K562 (cell line): ENCODE data around the gene CDCA4.

Experiments used
- CHD1 ChIP-seq: fragments of 200-600 bp; sonication (generic); IDR thresholded peaks from one replicate; pipeline ENCODE4 v1.6.1; 2012; ENCODE audit warnings: mild to moderate bottlenecking, moderate library complexity, low read length, inconsistent platforms
- CTCF ChIP-seq, 3 experiments: IDR thresholded peaks in 2 of 3; conservative IDR thresholded peaks in 1 of 3; 2 replicates each; pipeline ENCODE4 v1.5.1; 2011 to 2012; ENCODE audit warnings: low read length in 3 of 3, mild to moderate bottlenecking in 3 of 3, control low read depth in 2 of 3, improper control_type of control experiment in 1 of 3, inconsistent platforms in 1 of 3, low read depth in 1 of 3, mixed read lengths in 1 of 3, moderate library complexity in 1 of 3; ENCODE audit not compliant: insufficient read depth in 2 of 3
- EP300 ChIP-seq: IDR thresholded peaks from 2 replicates; pipeline ENCODE4 v1.6.1; 2012; ENCODE audit warnings: low read length, improper control_type of control experiment
- HCFC1 ChIP-seq: IDR thresholded peaks from 2 replicates; pipeline ENCODE4 v1.6.1; 2012; ENCODE audit warnings: low read depth, low read length, improper control_type of control experiment
- HINFP ChIP-seq: fragments of 450-650 bp; conservative IDR thresholded peaks from 2 replicates; pipeline ENCODE4 v1.6.1; 2016; ENCODE audit warnings: missing genetic modification characterization, low read depth, mild to moderate bottlenecking, control low read depth, missing compliant biosample characterization
- JUND ChIP-seq, 2 experiments: IDR thresholded peaks; 2 replicates in 1 of 2; 3 replicates in 1 of 2; pipeline ENCODE4 v1.6.1; 2011; ENCODE audit warnings: borderline replicate concordance in 2 of 2, low read depth in 2 of 2, low read length in 2 of 2, improper control_type of control experiment in 1 of 2, missing biosample characterization in 1 of 2, missing genetic modification characterization in 1 of 2, missing genetic modification reagents in 1 of 2
- MXI1 ChIP-seq: IDR thresholded peaks from 2 replicates; pipeline ENCODE4 v1.6.1; 2011; ENCODE audit warnings: low read depth, mild to moderate bottlenecking, improper control_type of control experiment, low read length
- RBM39 ChIP-seq: fragments of 200-400 bp; formaldehyde crosslinking; optimal IDR thresholded peaks from 2 replicates; pipeline ENCODE3; 2018; ENCODE audit warnings: low read depth, low read length
- SMARCB1 ChIP-seq: IDR thresholded peaks from 2 replicates; pipeline ENCODE4 v1.6.1; 2011; ENCODE audit warnings: improper control_type of control experiment, low read depth; ENCODE audit not compliant: insufficient read length
- SMC3 ChIP-seq: conservative IDR thresholded peaks from 2 replicates; pipeline ENCODE4 v1.6.1; 2011; ENCODE audit warnings: low read depth, low read length, improper control_type of control experiment; ENCODE audit not compliant: insufficient read depth
- TAF1 ChIP-seq: IDR thresholded peaks from 2 replicates; pipeline ENCODE4 v1.6.1; 2011; ENCODE audit warnings: mild to moderate bottlenecking, low read length, moderate library complexity; ENCODE audit not compliant: insufficient read depth, control insufficient read depth, severe bottlenecking; ENCODE audit errors: extremely low read depth
- ZFP91 ChIP-seq: sonication (generic); formaldehyde crosslinking; IDR thresholded peaks from 2 replicates; pipeline ENCODE4 v1.8.0; 2022; ENCODE audit warnings: mild to moderate bottlenecking, missing genetic modification reagents
- ZNF318 ChIP-seq, 2 experiments: fragments of 450-650 bp; IDR thresholded peaks; 2 replicates each; pipeline ENCODE4 v1.6.1; 2016; ENCODE audit warnings: mild to moderate bottlenecking in 2 of 2, borderline replicate concordance in 1 of 2, low read depth in 1 of 2, moderate library complexity in 1 of 2

- no peak for TF ChIP-seq CTCF (IDR thresholded peaks at IDR 0.05 in 2 of 3, conservative IDR thresholded peaks at IDR 0.05 in 1 of 3; ENCODE audit: insufficient read depth in 2 of 3, low read depth in 1 of 3, low read length in 3 of 3)
- no peak for TF ChIP-seq HCFC1
- no peak for TF ChIP-seq TAF1
- TF ChIP-seq SMARCB1 = no peak
- TF ChIP-seq EP300 = no peak
- TF ChIP-seq JUND (IDR thresholded peaks at IDR 0.05; ENCODE audit: borderline replicate concordance, low read depth, low read length) = no peak
- no peak; the same call in 2 of the 3 replicates for TF ChIP-seq JUND (tag; IDR thresholded peaks at IDR 0.05; ENCODE audit: borderline replicate concordance, low read depth, low read length)
- no peak for TF ChIP-seq MXI1
- no peak for TF ChIP-seq RBM39
- no peak for TF ChIP-seq HINFP
- no peak for TF ChIP-seq CHD1
- no peak for TF ChIP-seq ZNF318 (IDR thresholded peaks at IDR 0.05; ENCODE audit: borderline replicate concordance in 1 of 2, low read depth in 1 of 2)
- no peak for TF ChIP-seq ZFP91 (CRISPR knock-in tag)
- TF ChIP-seq SMC3 = no peak
These were observed 44.7 kb upstream of the CDCA4 start, which contains the start of gene GPR132 for GRCh38 chr14:105065280-105066228.
